GM08714 (cell line): ENCODE data around the gene DAB2.
"Not testable (repeated sequence)": the region's sequence is repeated elsewhere in the genome, so short reads cannot be mapped to it uniquely, and the experiment has no call there.

Experiments used
- H3K4me3 ChIP-seq: fragments of 200-500 bp; sonication (Bioruptor generic); 2 replicates; pipeline ENCODE4 v1.5.1; 2014; ENCODE audit warnings: mild to moderate bottlenecking, low read length, inconsistent platforms
- ZNF274 ChIP-seq: IDR thresholded peaks from 2 replicates; pipeline ENCODE4 v1.6.1; 2012; ENCODE audit warnings: mild to moderate bottlenecking, low read depth, low read length

The DAB2 gene

GRCh38 chr5:39417979-39418378, 6.8 kb downstream of the DAB2 start:
- no peak overlapping the region for H3K4me3 ChIP-seq
- TF ChIP-seq ZNF274 = no peak

GRCh38 chr5:39415201-39415600, 9.6 kb downstream of the DAB2 start:
- TF ChIP-seq ZNF274 = no peak
- H3K4me3 ChIP-seq = no peak overlapping the region

GRCh38 chr5:39414426-39414825, 10.4 kb downstream of the DAB2 start:
- no peak overlapping the region for H3K4me3 ChIP-seq
- TF ChIP-seq ZNF274 = no peak

- no peak for TF ChIP-seq ZNF274
- H3K4me3 ChIP-seq = no peak overlapping the region
These were observed 11.0 kb downstream of the DAB2 start for GRCh38 chr5:39413771-39414170.

GRCh38 chr5:39412721-39413394, 11.9 kb downstream of the DAB2 start:
- no peak for TF ChIP-seq ZNF274
- no peak overlapping the region for H3K4me3 ChIP-seq

GRCh38 chr5:39411985-39412384, 12.8 kb downstream of the DAB2 start:
- no peak overlapping the region for H3K4me3 ChIP-seq
- TF ChIP-seq ZNF274 = no peak

GRCh38 chr5:39411061-39411460, 13.7 kb downstream of the DAB2 start:
- TF ChIP-seq ZNF274 = no peak
- no peak overlapping the region for H3K4me3 ChIP-seq

GRCh38 chr5:39409033-39409432, 15.7 kb downstream of the DAB2 start:
- no peak overlapping the region for H3K4me3 ChIP-seq
- TF ChIP-seq ZNF274 = no peak

GRCh38 chr5:39405083-39405843, 19.5 kb downstream of the DAB2 start:
- H3K4me3 ChIP-seq = no peak overlapping the region
- no peak for TF ChIP-seq ZNF274

- not testable (repeated sequence) for H3K4me3 ChIP-seq
These were observed 21.0 kb downstream of the DAB2 start for GRCh38 chr5:39403761-39404160.

- H3K4me3 ChIP-seq = not testable (repeated sequence)
These were observed 22.6 kb downstream of the DAB2 start for GRCh38 chr5:39402140-39402539.

- H3K4me3 ChIP-seq = no peak overlapping the region
- TF ChIP-seq ZNF274 = no peak
These were observed 23.8 kb downstream of the DAB2 start for GRCh38 chr5:39400713-39401578.

- H3K4me3 ChIP-seq = no peak overlapping the region
- no peak for TF ChIP-seq ZNF274
These were observed 25.4 kb downstream of the DAB2 start for GRCh38 chr5:39399135-39400036.

- no peak overlapping the region for H3K4me3 ChIP-seq
- TF ChIP-seq ZNF274 = no peak
These were observed 27.9 kb downstream of the DAB2 start for GRCh38 chr5:39396843-39397242.
